Astrocyte (in vitro differentiated cells and primary cell): ENCODE results near the gene HIKESHI. TPM values are rescaled to one million over a fixed set of nuclear protein-coding genes. Genes with fewer than 3 reads are reported as not detected.

ENCODE experiments used
- DNase-seq: peaks from one replicate; pipeline ENCODE4 v3.0.0-alpha.2; 2010; ENCODE audit warnings: low read depth
- FAIRE-seq: peaks from 2 replicates; lab custom pipeline; 2011; peaks lifted over from hg19 to GRCh38; lab: Jason Lieb, UNC
- H2AFZ ChIP-seq: 2 replicates; pipeline ENCODE4 v1.6.0; 2012; ENCODE audit warnings: low read depth, low read length, inconsistent platforms
- H3K27ac ChIP-seq: 2 replicates; pipeline ENCODE4 v1.5.1; 2011; ENCODE audit warnings: low read depth, low read length, inconsistent platforms
- H3K27me3 ChIP-seq: 2 replicates; pipeline ENCODE4 v1.6.0; 2011; ENCODE audit warnings: low read length, inconsistent platforms; ENCODE audit not compliant: insufficient read depth
- H3K36me3 ChIP-seq: 2 replicates; pipeline ENCODE4 v1.5.1; 2011; ENCODE audit warnings: low read length, inconsistent platforms; ENCODE audit not compliant: insufficient read depth
- H3K4me1 ChIP-seq: 2 replicates; pipeline ENCODE4 v1.5.1; 2011; ENCODE audit warnings: low read length, inconsistent platforms; ENCODE audit not compliant: insufficient read depth
- H3K4me2 ChIP-seq: 2 replicates; pipeline ENCODE4 v1.6.0; 2012; ENCODE audit warnings: low read length, inconsistent platforms
- H3K4me3 ChIP-seq: 2 replicates; pipeline ENCODE4 v1.5.1; 2011; ENCODE audit warnings: low read depth, mild to moderate bottlenecking, low read length, inconsistent platforms; ENCODE audit not compliant: insufficient read depth
- H3K79me2 ChIP-seq: 2 replicates; pipeline ENCODE4 v1.6.0; 2012; ENCODE audit warnings: mild to moderate bottlenecking, low read length, inconsistent platforms; ENCODE audit not compliant: insufficient read depth
- H3K9ac ChIP-seq: 2 replicates; pipeline ENCODE4 v1.6.0; 2012; ENCODE audit warnings: mild to moderate bottlenecking, low read length, inconsistent platforms
- H3K9me3 ChIP-seq: 2 replicates; pipeline ENCODE4 v1.5.1; 2012; ENCODE audit warnings: low read depth, mild to moderate bottlenecking, low read length, inconsistent platforms; ENCODE audit not compliant: insufficient read depth
- H4K20me1 ChIP-seq: 2 replicates; pipeline ENCODE4 v1.6.0; 2012; ENCODE audit warnings: low read length, inconsistent platforms; ENCODE audit not compliant: insufficient read depth
- H3K27ac Mint-ChIP-seq: one replicate; pipeline ENCODE4 v1.8.0; 2021; ENCODE audit warnings: mild to moderate bottlenecking, mixed read lengths; ENCODE audit not compliant: unreplicated experiment
- H3K27me3 Mint-ChIP-seq: one replicate; pipeline ENCODE4 v1.8.0; 2021; ENCODE audit warnings: low read depth, mixed read lengths; ENCODE audit not compliant: unreplicated experiment
- H3K36me3 Mint-ChIP-seq: one replicate; pipeline ENCODE4 v1.8.0; 2021; ENCODE audit warnings: low read depth, mixed read lengths; ENCODE audit not compliant: unreplicated experiment
- H3K4me1 Mint-ChIP-seq: one replicate; pipeline ENCODE4 v1.8.0; 2021; ENCODE audit warnings: low read depth, mixed read lengths; ENCODE audit not compliant: unreplicated experiment
- H3K4me3 Mint-ChIP-seq: one replicate; pipeline ENCODE4 v1.8.0; 2021; ENCODE audit warnings: mild to moderate bottlenecking, moderate library complexity, mixed read lengths; ENCODE audit not compliant: unreplicated experiment
- H3K9me3 Mint-ChIP-seq: one replicate; pipeline ENCODE4 v1.8.0; 2021; ENCODE audit warnings: mild to moderate bottlenecking, mixed read lengths; ENCODE audit not compliant: unreplicated experiment
- EZH2 ChIP-seq: IDR thresholded peaks from 2 replicates; pipeline ENCODE4 v1.6.1; 2012; ENCODE audit warnings: mild to moderate bottlenecking, low read length, inconsistent platforms; ENCODE audit not compliant: insufficient read depth
- total RNA-seq: library from RNA; stranded (reverse); gene quantifications from 2 replicates; pipeline ENCODE4 v1.2.1, GENCODE V29; 2021
- TF ChIP-seq, protein P1 (sequence below): IDR thresholded peaks from 2 replicates; pipeline ENCODE4 v1.5.1; 2011; ENCODE audit warnings: low read depth, mild to moderate bottlenecking, inconsistent platforms, low read length, moderate library complexity; ENCODE audit not compliant: insufficient read depth

HIKESHI gene
- total RNA-seq, 1 donor from 2014 or later, result 42.3 TPM

DNA sequence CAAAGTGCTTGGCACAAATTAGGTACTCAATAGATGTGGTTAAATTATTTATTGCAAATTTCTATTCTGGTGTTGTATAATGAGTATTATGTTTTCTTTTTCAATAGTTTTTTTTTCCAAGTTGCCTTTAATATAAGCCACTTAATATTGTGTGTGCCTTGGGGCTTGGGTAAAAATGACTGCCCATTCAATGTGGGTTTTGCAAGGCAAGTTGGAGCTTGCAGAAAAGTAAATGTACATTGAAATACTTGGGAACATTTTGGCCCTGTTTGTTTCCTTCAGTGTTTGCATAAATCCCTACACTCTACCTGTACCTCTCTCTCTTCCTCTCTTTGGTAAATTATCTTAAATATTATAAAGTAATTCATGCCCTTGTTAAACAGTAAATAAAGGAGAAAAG lies 70.5 kb downstream of the HIKESHI start:
- Histone ChIP-seq H2AFZ (no peak overlapping the region), H3K27ac (no peak overlapping the region), H3K27me3 (no peaks in the 10 kb centered on the region), H3K9ac (no peak overlapping the region), H3K36me3 (no peaks in the 10 kb centered on the region), H4K20me1 (no peaks in the 10 kb centered on the region), H3K4me2 (no peak overlapping the region), H3K9me3 (peaks cover 4% of the 10 kb centered on the region), H3K79me2 (no peaks in the 10 kb centered on the region), H3K4me1 (peaks cover 6% of the 10 kb centered on the region), H3K4me3 (no peak overlapping the region)
- H3K4me1 Mint-ChIP-seq, result peaks cover 27% of the 10 kb centered on the region
- DNase-seq (no peak), FAIRE-seq (no peak)
- H3K36me3 Mint-ChIP-seq, result no peaks in the 10 kb centered on the region
- no peaks in the 10 kb centered on the region for H3K27me3 Mint-ChIP-seq
- peaks cover 4% of the 10 kb centered on the region for H3K9me3 Mint-ChIP-seq
- no peak overlapping the region for H3K4me3 Mint-ChIP-seq
- no peak for TF ChIP-seq EZH2
- TF ChIP-seq, protein P1, sequence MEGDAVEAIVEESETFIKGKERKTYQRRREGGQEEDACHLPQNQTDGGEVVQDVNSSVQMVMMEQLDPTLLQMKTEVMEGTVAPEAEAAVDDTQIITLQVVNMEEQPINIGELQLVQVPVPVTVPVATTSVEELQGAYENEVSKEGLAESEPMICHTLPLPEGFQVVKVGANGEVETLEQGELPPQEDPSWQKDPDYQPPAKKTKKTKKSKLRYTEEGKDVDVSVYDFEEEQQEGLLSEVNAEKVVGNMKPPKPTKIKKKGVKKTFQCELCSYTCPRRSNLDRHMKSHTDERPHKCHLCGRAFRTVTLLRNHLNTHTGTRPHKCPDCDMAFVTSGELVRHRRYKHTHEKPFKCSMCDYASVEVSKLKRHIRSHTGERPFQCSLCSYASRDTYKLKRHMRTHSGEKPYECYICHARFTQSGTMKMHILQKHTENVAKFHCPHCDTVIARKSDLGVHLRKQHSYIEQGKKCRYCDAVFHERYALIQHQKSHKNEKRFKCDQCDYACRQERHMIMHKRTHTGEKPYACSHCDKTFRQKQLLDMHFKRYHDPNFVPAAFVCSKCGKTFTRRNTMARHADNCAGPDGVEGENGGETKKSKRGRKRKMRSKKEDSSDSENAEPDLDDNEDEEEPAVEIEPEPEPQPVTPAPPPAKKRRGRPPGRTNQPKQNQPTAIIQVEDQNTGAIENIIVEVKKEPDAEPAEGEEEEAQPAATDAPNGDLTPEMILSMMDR, result no peak
- no peak overlapping the region for H3K27ac Mint-ChIP-seq

GRCh38 chr11:86374069-86374468 lies 72.0 kb downstream of the HIKESHI start:
- Histone ChIP-seq H3K4me1 (peaks cover 6% of the 10 kb centered on the region), H3K9ac (no peak overlapping the region), H3K27me3 (no peaks in the 10 kb centered on the region), H3K4me3 (peak overlapping the region; percentile 49), H3K4me2 (peak overlapping the region; percentile 86), H3K36me3 (no peaks in the 10 kb centered on the region), H3K9me3 (peaks cover 4% of the 10 kb centered on the region), H3K79me2 (no peaks in the 10 kb centered on the region), H3K27ac (no peak overlapping the region), H4K20me1 (no peaks in the 10 kb centered on the region), H2AFZ (peak overlapping the region; percentile 84)
- Mint-ChIP-seq H3K4me3 (no peak overlapping the region), H3K9me3 (peaks cover 4% of the 10 kb centered on the region), H3K27me3 (no peaks in the 10 kb centered on the region), H3K4me1 (peaks cover 27% of the 10 kb centered on the region), H3K36me3 (no peaks in the 10 kb centered on the region), H3K27ac (no peak overlapping the region)
- TF ChIP-seq EZH2, result no peak
- TF ChIP-seq, protein P1, result no peak
- DNase-seq (no peak), FAIRE-seq (no peak)

DNA sequence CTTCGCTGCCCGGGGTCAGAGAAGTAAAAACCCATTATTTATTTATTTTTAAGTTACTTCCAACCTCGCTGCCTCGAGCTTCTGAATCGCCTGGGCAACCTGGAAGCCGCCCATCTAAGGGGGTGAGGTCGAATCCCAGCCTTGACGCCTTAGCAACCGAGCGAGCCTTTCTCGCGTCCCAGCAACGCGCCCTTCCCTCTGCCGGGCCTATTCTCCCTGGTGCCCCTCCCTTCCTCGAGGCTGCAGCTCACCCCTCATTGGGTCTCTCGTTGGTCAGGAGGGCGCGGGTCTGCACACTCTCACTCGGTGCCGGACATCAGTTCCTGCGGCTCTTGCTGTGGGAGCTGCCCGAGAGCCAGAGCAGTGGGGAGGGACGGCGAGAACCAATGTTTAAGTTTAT lies 72.5 kb downstream of the HIKESHI start, which contains the start of gene CCDC81:
Gene CCDC81, plus strand, starts transcription at position 302 of the 400 bp plus-strand sequence. CDS start 277 bp downstream, outside the sequence.
- TF ChIP-seq, protein P1, result no peak
- no peak for TF ChIP-seq EZH2
- Histone ChIP-seq H3K9me3 (peaks cover 4% of the 10 kb centered on the region), H3K27ac (no peak within 1 kb of the TSS), H3K4me2 (peak within 1 kb of the TSS; percentile 86), H3K4me3 (peak within 1 kb of the TSS; percentile 49), H3K9ac (no peak within 1 kb of the TSS), H3K79me2 (no peaks in the 10 kb centered on the region), H2AFZ (peak within 1 kb of the TSS; percentile 84), H4K20me1 (no peaks in the 10 kb centered on the region), H3K36me3 (no peaks in the 10 kb centered on the region), H3K4me1 (peaks cover 6% of the 10 kb centered on the region), H3K27me3 (no peaks in the 10 kb centered on the region)
- Mint-ChIP-seq H3K27ac (no peak within 1 kb of the TSS), H3K36me3 (no peaks in the 10 kb centered on the region), H3K9me3 (peaks cover 4% of the 10 kb centered on the region), H3K27me3 (no peaks in the 10 kb centered on the region), H3K4me1 (peaks cover 23% of the 10 kb centered on the region), H3K4me3 (no peak within 1 kb of the TSS)
- DNase-seq (peak; percentile 35), FAIRE-seq (no peak)
